Kidney (tissue), 22 donors: Measurements from ENCODE around the gene RXRG. TPM values are rescaled to one million over a fixed set of nuclear protein-coding genes. Genes with fewer than 3 reads are reported as not detected.

Experiments
- DNase-seq, 5 donors: peaks; one replicate each; pipeline ENCODE4 v3.0.0-alpha.2; 2013 to 2020
- FAIRE-seq: peaks from 2 replicates; lab custom pipeline; 2012; peaks lifted over from hg19 to GRCh38; lab: Jason Lieb, UNC
- H3K27ac ChIP-seq, 2 donors: one replicate each; pipeline ENCODE4 v1.7.0; 2013; ENCODE audit warnings: low read depth in 2 of 2, low read length in 2 of 2, inconsistent platforms in 1 of 2
- H3K27me3 ChIP-seq: one replicate; pipeline ENCODE4 v1.7.1; 2013; ENCODE audit warnings: low read length, inconsistent platforms; ENCODE audit not compliant: control insufficient read depth, insufficient read depth
- H3K36me3 ChIP-seq, 3 donors: one replicate each; pipeline versions ENCODE4 v1.7.0 to v1.7.1; 2013; ENCODE audit warnings: low read length in 3 of 3, control low read depth in 1 of 3, inconsistent platforms in 1 of 3; ENCODE audit not compliant: insufficient read depth in 3 of 3, control insufficient read depth in 2 of 3
- H3K4me1 ChIP-seq, 3 donors: one replicate each; pipeline versions ENCODE4 v1.7.0 to v1.7.1; 2013; ENCODE audit warnings: low read length in 3 of 3, inconsistent platforms in 1 of 3, low read depth in 1 of 3; ENCODE audit not compliant: control insufficient read depth in 2 of 3, insufficient read depth in 2 of 3
- H3K4me3 ChIP-seq, 3 donors: one replicate each; pipeline versions ENCODE4 v1.7.0 to v1.8.1; 2013; ENCODE audit warnings: low read length in 3 of 3, control low read depth in 1 of 3, inconsistent platforms in 1 of 3
- H3K9ac ChIP-seq, 3 donors: one replicate each; pipeline versions ENCODE4 v1.7.0 to v1.7.1; 2013; ENCODE audit warnings: low read length in 3 of 3, control low read depth in 1 of 3, inconsistent platforms in 1 of 3
- H3K9me3 ChIP-seq, 3 donors: one replicate each; pipeline versions ENCODE4 v1.7.0 to v1.7.1; 2013; ENCODE audit warnings: low read length in 3 of 3, control low read depth in 1 of 3, inconsistent platforms in 1 of 3; ENCODE audit not compliant: control insufficient read depth in 2 of 3, insufficient read depth in 1 of 3
- CTCF ChIP-seq: IDR thresholded peaks from 3 replicates; pipeline ENCODE4 v1.5.1; 2012; ENCODE audit warnings: mild to moderate bottlenecking, moderate library complexity, borderline replicate concordance; ENCODE audit not compliant: insufficient read depth; ENCODE audit errors: extremely low read depth
- intact Hi-C: fragments of 100-400 bp; cut with DNase I; formaldehyde crosslinking; loops from one replicate; pipeline ENCODE4 v1.11.1; 2022
- long read RNA-seq, 10 donors: library from polyadenylated mRNA in 1 of 10; unstranded in 1 of 10; transcript quantifications; one replicate each; pipeline ENCODE4 v2.0.0 and lab custom pipeline, GENCODE V29; 2021 to 2026
- polyA plus RNA-seq: library from polyadenylated mRNA; stranded (reverse); fragments of 350-450 nt; fragmentation: Illumina TruSeq; extraction: RNeasy Lipid Tissue Mini Kit (QIAGEN cat#74804); gene quantifications from one replicate; pipeline ENCODE4 v1.2.3, GENCODE V29; 2014; ENCODE audit warnings: low read depth, low replicate concordance; ENCODE audit not compliant: insufficient read depth
- total RNA-seq: library from RNA; stranded (reverse); fragmentation: NEBNext Ultra II Directional; extraction: Animal tissue kit (Norgen Biotek cat#: 25700); gene quantifications from one replicate; pipeline ENCODE4 v1.2.1, GENCODE V29; 2021
- donor health status: control.
- donor health status: control.
- donor health status: control.
- donor health status: control.
- donor health status: control.
- donor health status: DM: yes; HTN: yes; CAD: no.
- donor health status: Normal renal cell carcinoma (clear cell type).

The RXRG gene
- 0.44 TPM for total RNA-seq
- polyA plus RNA-seq, result 0.39 TPM
- long read RNA-seq, donor 1, partial matches to known transcripts, result 0 of 1 reads
- long read RNA-seq, donor 1, other reads (novel, unspliced or antisense), result 0 of 1 reads
- long read RNA-seq, donor 2, partial matches to known transcripts, result 0 of 1 reads
- long read RNA-seq, donor 2, other reads (novel, unspliced or antisense), result 0 of 1 reads
- long read RNA-seq, donor 3, partial matches to known transcripts, result 0 of 1 reads
- long read RNA-seq, donor 3, other reads (novel, unspliced or antisense), result 0 of 1 reads
- long read RNA-seq, donor 4, result 0 reads
- long read RNA-seq, donor 5, result 0 reads
- long read RNA-seq, donor 6, partial matches to known transcripts, result 0 of 1 reads
- long read RNA-seq, donor 6, other reads (novel, unspliced or antisense), result 0 of 1 reads
- long read RNA-seq, donor 7, result 0 reads
- long read RNA-seq, donor 8, partial matches to known transcripts, result 0 of 1 reads
- long read RNA-seq, donor 8, other reads (novel, unspliced or antisense), result 0 of 1 reads
- long read RNA-seq, donor 9, result 0 reads
- long read RNA-seq, donor 10, partial matches to known transcripts, result 0 of 1 reads
- long read RNA-seq, donor 10, other reads (novel, unspliced or antisense), result 0 of 1 reads

- no peak for FAIRE-seq
- Histone ChIP-seq H3K27me3 (no peaks in the 10 kb centered on the region), H3K36me3 (no peaks in the 10 kb centered on the region), H3K9ac (no peak within 1 kb of the TSS), H3K4me3 (peak within 1 kb of the TSS; percentile 44 to 47 (median 47)), H3K4me1 (no peaks in the 10 kb centered on the region), H3K27ac (no peak within 1 kb of the TSS), H3K9me3 (no peaks in the 10 kb centered on the region)
- intact Hi-C loops, result no loop called here
- no peak for TF ChIP-seq CTCF
- DNase-seq, result peak; percentile 73 to 83 (median 77)
These were observed at the start of gene RXRG for GRCh38 chr1:165444897-165445370. RXRG (minus strand) TSS chr1:165445126; CDS start chr1:165444893, 233 bp downstream.

- FAIRE-seq (no peak), DNase-seq (no peak)
- intact Hi-C loops, result no loop called here
- Histone ChIP-seq H3K36me3 (no peaks in the 10 kb centered on the region), H3K9ac (no peak overlapping the region), H3K9me3 (no peaks in the 10 kb centered on the region), H3K27ac (no peak overlapping the region), H3K27me3 (no peaks in the 10 kb centered on the region), H3K4me3 (no peak overlapping the region), H3K4me1 (no peaks in the 10 kb centered on the region)
- no peak for TF ChIP-seq CTCF
These were observed 48.0 kb upstream of the RXRG start for GRCh38 chr1:165492845-165493373.

GRCh38 chr1:165490175-165490574, 45.2 kb upstream of the RXRG start:
- DNase-seq (no peak), FAIRE-seq (no peak)
- no peaks in the 10 kb centered on the region for H3K4me1 ChIP-seq
- no peak overlapping the region for H3K4me3 ChIP-seq
- TF ChIP-seq CTCF, result no peak
- intact Hi-C loops, result no loop called here
- H3K27me3 ChIP-seq, result no peaks in the 10 kb centered on the region
- no peak overlapping the region for H3K9ac ChIP-seq
- H3K9me3 ChIP-seq, result no peaks in the 10 kb centered on the region
- no peak overlapping the region for H3K27ac ChIP-seq
- H3K36me3 ChIP-seq, result no peaks in the 10 kb centered on the region
